T-helper 22 cell (primary cell): Measurements from ENCODE around the gene MACROD2.
"Not testable (repeated sequence)": the region's sequence is repeated elsewhere in the genome, so short reads cannot be mapped to it uniquely, and the experiment has no call there.

Experiments used
- DNase-seq: peaks from one replicate; pipeline ENCODE4 v3.0.0-alpha.2; 2020; ENCODE audit warnings: low read depth

MACROD2 gene

DNA sequence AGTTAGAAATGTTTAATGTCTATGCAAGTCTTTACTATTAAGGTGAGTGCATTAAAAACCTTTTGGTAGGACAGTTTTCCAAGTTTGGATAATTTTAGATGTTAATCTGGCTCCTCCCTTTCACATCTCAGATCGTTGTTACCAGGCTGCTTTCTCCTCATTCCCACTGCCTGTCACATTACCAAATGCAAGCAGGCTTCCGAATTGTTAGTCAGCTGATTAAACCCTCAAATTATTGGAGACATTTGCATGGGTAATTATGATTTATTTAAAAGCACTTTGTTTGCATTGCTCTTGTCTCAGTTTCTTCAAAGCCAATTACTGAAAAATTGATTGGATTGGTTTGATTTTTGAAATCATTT is 1761.4 kb downstream of the MACROD2 start:
- DNase-seq = no peak

DNA sequence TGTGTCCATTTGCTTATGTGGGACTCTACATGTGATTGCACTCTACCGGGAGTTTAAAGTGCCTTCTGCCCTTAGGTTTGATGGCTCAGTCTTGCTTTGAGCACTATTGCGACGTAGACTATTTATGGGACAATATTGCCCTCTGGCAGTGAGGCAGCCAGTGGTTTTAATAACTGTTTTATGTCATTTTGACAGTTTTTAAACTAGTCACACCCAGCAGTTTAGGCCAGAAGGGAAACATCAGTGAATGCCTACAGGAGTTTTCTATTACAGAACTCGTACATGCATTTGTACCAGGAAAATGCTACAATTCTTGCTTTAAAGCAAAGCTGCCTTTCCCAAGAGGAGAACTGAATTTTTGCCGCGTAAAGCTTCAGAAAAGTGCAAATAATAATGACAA is 1764.3 kb downstream of the MACROD2 start:
- no peak for DNase-seq

DNA sequence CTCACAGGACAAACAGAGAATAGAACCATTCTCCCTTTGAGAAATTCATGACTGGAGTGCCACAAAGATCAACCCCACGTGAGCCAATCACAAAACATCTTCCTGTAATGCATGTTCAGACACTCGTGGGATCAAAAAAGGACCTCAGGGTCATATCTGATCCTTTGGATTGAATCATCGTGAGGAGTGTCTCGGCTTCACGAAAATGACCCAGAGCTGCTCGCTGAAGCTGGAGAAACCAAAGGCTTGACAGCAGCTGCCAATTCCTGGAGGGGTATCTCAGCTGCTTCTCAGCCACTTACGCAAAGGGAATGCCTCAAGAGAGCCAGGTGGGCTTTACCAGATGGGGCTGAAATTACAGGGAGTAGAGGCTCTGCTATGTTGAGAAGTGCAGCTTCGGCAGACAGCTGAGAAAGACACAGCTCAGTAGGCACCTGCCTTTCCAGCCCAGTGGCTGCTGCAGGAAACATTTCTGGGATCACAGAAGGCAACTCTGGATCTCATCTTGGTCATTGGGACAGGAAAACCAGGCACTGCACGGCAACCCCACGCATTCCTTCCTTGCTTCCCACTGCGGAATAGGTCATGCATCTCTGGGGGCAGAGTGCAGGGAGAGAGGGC is 1764.8 kb downstream of the MACROD2 start:
- DNase-seq = no peak

- no peak for DNase-seq
Measured at GRCh38 chr20:15763366-15763765, 1768.0 kb downstream of the MACROD2 start.

GRCh38 chr20:15767586-15767985 is 1772.3 kb downstream of the MACROD2 start:
- DNase-seq = no peak

DNA sequence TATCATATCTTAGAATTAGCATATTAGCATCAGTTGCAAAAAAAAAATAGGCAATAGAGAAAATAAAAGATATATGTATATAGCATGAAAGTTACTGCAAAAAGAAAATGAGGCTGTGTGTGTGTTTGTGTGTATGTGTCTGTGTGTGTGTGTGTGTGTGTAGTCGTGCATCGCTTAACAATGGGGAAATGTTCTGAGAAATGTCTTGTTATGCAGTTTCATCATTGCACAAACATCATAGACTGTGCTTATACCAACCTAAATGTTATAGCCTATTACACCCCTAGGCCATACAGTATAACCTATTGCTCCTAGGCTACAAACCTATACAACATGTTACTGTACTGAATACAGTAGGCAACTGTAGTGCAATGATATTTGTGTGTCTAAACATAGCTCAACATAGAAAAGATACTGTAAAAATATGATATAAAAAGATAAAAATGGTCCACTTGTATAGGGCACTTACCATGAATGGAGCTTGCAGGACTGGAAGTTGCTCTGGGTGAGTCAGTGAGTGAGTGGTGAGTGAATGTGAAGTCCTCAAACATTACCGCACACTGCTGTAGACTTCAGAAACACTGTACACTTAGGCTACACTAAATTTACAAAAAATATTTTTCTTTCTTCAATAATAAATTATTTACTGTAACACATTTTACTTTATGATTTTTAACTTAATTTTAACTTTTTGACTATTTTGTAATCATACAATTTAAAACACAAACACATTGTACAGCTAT is 1772.9 kb downstream of the MACROD2 start:
- DNase-seq = no peak

DNA sequence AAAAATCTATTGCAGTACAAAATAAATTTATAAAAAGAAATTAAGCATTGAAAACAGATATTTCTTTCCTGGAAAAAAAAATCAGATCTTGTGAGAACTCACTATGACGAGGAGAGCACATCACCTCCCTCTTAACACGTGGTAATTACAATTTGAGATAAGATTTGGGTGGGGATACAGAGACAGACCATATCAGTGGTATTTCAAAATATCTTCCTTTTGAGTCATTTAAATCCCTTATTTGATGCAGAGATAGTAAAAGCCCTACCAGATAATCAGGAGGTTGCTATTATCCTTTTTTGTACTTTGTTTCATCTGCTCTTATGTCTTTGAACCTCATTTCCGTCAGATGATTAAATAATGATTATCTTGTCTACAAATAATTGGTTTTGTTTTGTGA is 1777.5 kb downstream of the MACROD2 start:
- DNase-seq = no peak

DNA sequence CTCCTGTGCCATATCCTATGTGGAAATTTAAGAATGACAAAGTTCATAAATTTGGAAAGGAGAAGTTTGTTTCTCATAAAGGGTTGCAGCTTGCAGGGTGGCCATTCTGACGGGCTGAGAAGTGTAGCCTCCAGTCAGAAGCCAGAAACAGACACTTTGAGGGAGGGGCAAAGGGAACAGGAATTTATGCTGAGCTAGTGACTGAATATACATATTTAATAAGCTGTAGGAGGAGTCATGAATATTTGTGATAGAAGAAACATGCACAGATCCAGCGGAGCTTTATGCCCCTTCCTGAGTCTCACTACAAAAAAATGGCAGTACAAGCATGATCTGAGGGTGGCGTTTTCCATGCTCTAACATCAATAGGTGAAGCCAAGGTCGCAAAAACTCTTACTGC is 1779.6 kb downstream of the MACROD2 start:
- DNase-seq = no peak

- no peak for DNase-seq
Measured at GRCh38 chr20:15776770-15777466, 1781.6 kb downstream of the MACROD2 start.

DNA sequence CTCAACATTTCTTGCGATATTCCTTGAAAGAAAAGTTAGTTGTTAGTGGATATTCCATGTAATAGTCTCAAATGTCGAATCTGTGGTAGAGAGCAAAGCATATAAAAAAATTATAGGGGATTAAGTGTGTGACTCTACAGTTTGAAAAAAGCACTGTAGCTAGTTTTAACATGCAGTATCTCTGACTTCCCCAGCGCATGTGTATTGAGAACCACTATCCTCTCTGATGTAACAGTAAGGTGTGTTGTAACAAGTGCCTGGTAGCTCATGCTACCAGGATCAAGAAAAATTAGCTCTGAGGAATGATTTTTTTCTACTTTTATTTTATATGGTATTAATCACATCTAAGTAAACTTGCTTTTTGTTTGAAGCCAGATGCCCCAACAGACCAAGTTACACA is 1788.7 kb downstream of the MACROD2 start:
- no peak for DNase-seq

- no peak for DNase-seq
Measured at GRCh38 chr20:15789079-15789478, 1793.8 kb downstream of the MACROD2 start.

- no peak for DNase-seq
Measured at GRCh38 chr20:15792855-15793254, 1797.5 kb downstream of the MACROD2 start.

DNA sequence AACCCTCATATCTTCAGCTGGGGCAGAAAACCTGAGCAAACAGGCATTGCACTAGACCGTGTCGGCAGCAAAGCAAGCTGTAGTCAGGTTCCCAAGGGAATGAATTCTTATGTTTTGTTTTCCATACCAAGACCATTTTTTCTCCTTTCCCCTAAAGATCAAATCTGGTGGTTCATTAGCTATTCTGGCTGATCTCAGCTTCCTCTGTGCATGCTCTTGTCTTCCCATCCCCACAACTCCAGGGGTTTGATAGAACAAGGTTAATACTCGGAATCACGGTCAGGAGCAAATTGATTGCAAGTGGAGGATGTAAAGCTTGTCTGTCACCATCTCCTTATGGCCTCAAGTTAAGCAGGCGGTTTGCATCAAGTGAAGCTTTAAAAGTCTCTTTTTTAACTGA is 1799.1 kb downstream of the MACROD2 start:
- no peak for DNase-seq

GRCh38 chr20:15795305-15796019 is 1800.1 kb downstream of the MACROD2 start:
- no peak for DNase-seq

DNA sequence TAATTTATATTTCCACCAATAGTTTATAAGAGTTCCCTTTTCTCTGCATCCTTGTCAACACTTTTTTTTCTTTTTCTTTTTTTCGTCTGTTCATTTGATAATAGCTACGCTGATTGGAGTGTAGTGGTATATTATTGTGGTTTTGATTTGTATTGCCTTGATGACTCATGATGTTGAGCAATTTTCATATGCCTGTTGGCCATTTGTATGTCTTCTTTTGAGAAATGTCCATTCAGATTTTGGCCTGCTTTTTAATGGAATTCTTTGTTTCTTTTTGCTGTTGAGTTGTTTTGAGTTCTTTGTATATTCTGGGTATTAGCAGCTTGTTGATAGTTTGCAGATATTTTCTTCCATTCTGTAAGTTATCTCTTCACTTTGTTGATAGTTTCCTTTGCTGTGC is 1804.6 kb downstream of the MACROD2 start:
- DNase-seq = no peak

GRCh38 chr20:15802020-15802419 is 1806.7 kb downstream of the MACROD2 start:
- no peak for DNase-seq

- no peak for DNase-seq
Measured at GRCh38 chr20:15805154-15805553, 1809.8 kb downstream of the MACROD2 start.

DNA sequence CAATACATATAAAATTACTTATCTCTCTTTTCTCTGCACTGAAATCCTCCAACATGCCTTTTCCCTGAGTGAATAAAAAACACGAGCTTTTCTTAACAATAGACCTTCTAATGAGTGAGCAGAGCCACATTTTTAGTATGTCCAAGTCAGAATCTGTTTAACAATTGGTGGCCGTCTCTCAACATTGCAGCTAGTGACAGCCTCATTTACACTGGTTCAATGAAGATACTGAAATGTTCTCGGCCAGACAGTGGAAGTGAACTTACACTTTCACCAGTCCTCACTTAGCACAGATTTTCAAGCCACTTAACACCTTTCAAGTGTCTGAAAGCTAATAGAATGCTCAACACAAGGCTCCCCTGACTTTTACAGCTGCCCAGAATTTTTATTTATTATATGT is 1810.8 kb downstream of the MACROD2 start:
- no peak for DNase-seq

DNA sequence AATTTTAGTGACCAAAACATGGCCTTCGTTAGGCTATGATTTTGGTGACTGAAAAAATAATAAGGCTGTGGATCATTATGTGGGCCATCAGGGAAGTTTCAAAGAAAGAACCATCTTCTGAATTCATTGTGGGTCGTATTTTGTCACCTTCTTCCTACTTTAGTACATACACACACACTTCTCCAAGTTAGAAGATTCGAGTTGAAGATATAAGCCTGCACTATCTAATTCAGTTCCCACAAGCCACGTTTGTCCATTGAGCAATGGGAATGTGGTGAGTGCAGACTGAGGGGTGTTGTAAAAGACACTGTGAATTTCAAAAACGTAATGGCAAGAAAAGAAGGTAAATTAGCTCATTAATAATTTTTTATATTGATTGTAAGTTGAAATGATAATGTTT is 1812.0 kb downstream of the MACROD2 start:
- DNase-seq = no peak

- DNase-seq = not testable (repeated sequence)
Measured at GRCh38 chr20:15807771-15808170, 1812.5 kb downstream of the MACROD2 start.

DNA sequence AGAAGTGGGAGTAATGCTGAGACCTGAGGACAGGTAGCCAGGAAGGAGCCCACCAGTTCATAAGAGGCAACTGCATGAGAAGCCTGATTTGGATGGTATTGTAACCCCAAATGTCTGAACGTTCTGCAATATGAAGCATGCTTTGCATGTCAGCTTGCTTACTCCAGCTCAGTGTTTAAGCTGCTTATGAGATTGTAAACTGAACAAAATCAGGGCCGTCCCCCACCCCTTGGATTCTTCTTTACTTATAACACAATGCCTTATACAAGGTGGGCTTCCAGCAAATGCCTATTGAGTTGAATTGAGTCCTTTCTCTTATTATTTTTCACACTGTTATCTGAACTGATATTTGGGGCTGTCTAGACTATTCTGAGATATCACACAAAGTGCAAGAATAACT is 1816.6 kb downstream of the MACROD2 start:
- DNase-seq = no peak

GRCh38 chr20:15812696-15813095 is 1817.4 kb downstream of the MACROD2 start:
- DNase-seq = no peak

DNA sequence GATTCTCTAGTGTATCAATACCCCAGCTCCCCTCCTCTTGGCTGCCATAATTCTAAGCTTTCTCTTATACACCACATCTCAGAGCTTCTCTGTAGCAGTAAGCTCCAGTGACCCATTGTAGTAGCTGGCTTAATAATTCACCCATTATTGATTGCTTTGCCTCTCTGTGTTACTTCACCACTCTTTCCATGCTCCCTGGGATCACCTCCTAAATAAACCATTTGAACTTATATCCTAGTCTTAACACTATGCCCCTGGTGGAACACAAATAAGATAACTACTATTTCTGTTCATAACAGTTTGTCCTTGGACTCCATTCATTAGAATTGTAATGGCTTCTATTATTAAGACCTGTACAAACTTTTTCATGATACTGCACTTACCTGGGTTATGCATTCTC is 1819.0 kb downstream of the MACROD2 start:
- no peak for DNase-seq
